Effector memory CD8-positive, alpha-beta T cell (primary cell): ENCODE results near the gene COL4A4.

ENCODE experiments used
- ATAC-seq: fragments of 150-1000 bp; cut with Tn5 transposase; replicated peaks from 2 replicates; pipeline ENCODE4 v1.10.0; 2021; ENCODE audit warnings: mild to moderate bottlenecking, moderate library complexity
- DNase-seq, 3 experiments: peaks; one replicate each; pipeline ENCODE4 v3.0.0; 2021
- H3K27ac Mint-ChIP-seq, 2 donors: one replicate each; pipeline ENCODE4 v1.8.0; 2022; ENCODE audit warnings: mild to moderate bottlenecking in 2 of 2, mixed read lengths in 2 of 2, moderate library complexity in 2 of 2
- H3K27me3 Mint-ChIP-seq, 2 donors: one replicate each; pipeline ENCODE4 v1.8.0; 2022; ENCODE audit warnings: mixed read lengths in 2 of 2
- H3K36me3 Mint-ChIP-seq: one replicate; pipeline ENCODE4 v1.8.0; 2022; ENCODE audit warnings: mild to moderate bottlenecking, moderate library complexity, mixed read lengths; ENCODE audit not compliant: insufficient read depth
- H3K4me1 Mint-ChIP-seq, 2 donors: one replicate each; pipeline ENCODE4 v1.8.0; 2022; ENCODE audit warnings: low read depth in 2 of 2, mixed read lengths in 2 of 2
- H3K4me3 Mint-ChIP-seq, 2 donors: one replicate each; pipeline ENCODE4 v1.8.0; 2022; ENCODE audit warnings: mild to moderate bottlenecking in 2 of 2, mixed read lengths in 2 of 2, moderate library complexity in 2 of 2
- H3K9me3 Mint-ChIP-seq, 2 donors: one replicate each; pipeline ENCODE4 v1.8.0; 2022; ENCODE audit warnings: mixed read lengths in 2 of 2

Gene COL4A4

GRCh38 chr2:227058888-227059399, 105.1 kb downstream of the COL4A4 start:
- Mint-ChIP-seq H3K4me1 (no peaks in the 10 kb centered on the region), H3K36me3 (peaks cover 7% of the 10 kb centered on the region), H3K27me3 (peaks cover 16 to 23% of the 10 kb centered on the region in 2 donors), H3K4me3 (no peak overlapping the region), H3K27ac (no peak overlapping the region), H3K9me3 (no peaks in the 10 kb centered on the region)
- ATAC-seq, result no peak
- no peak for DNase-seq

GRCh38 chr2:227057743-227058447, 106.1 kb downstream of the COL4A4 start:
- Mint-ChIP-seq H3K27ac (no peak overlapping the region), H3K9me3 (no peaks in the 10 kb centered on the region), H3K4me3 (no peak overlapping the region), H3K36me3 (peaks cover 7% of the 10 kb centered on the region), H3K27me3 (peaks cover 16 to 25% of the 10 kb centered on the region in 2 donors), H3K4me1 (no peaks in the 10 kb centered on the region)
- ATAC-seq (no peak), DNase-seq (no peak)

GRCh38 chr2:227057060-227057459, 106.9 kb downstream of the COL4A4 start:
- Mint-ChIP-seq H3K27ac (no peak overlapping the region), H3K36me3 (peaks cover 7% of the 10 kb centered on the region), H3K4me1 (no peaks in the 10 kb centered on the region), H3K27me3 (peaks cover 16 to 32% of the 10 kb centered on the region in 2 donors), H3K9me3 (no peaks in the 10 kb centered on the region), H3K4me3 (no peak overlapping the region)
- DNase-seq (no peak), ATAC-seq (no peak)

- Mint-ChIP-seq H3K27me3 (peaks cover 0 to 21% of the 10 kb centered on the region in 2 donors), H3K27ac (no peak overlapping the region), H3K36me3 (peaks cover 7% of the 10 kb centered on the region), H3K4me3 (no peak overlapping the region), H3K9me3 (no peaks in the 10 kb centered on the region), H3K4me1 (no peaks in the 10 kb centered on the region)
- ATAC-seq, result no peak
- no peak for DNase-seq
Measured at GRCh38 chr2:227054006-227054405, 110.0 kb downstream of the COL4A4 start.

GRCh38 chr2:227052879-227053278, 111.1 kb downstream of the COL4A4 start:
- ATAC-seq (no peak), DNase-seq (no peak)
- no peaks in the 10 kb centered on the region for H3K4me1 Mint-ChIP-seq
- no peaks in the 10 kb centered on the region for H3K9me3 Mint-ChIP-seq
- H3K27me3 Mint-ChIP-seq, result peaks cover 0 to 9% of the 10 kb centered on the region in 2 donors
- H3K4me3 Mint-ChIP-seq, result no peak overlapping the region
- peaks cover 7% of the 10 kb centered on the region for H3K36me3 Mint-ChIP-seq
- no peak overlapping the region for H3K27ac Mint-ChIP-seq

- Mint-ChIP-seq H3K4me3 (no peak overlapping the region), H3K27me3 (peaks cover 6 to 15% of the 10 kb centered on the region in 2 donors), H3K4me1 (no peaks in the 10 kb centered on the region), H3K9me3 (no peaks in the 10 kb centered on the region), H3K36me3 (no peaks in the 10 kb centered on the region), H3K27ac (no peak overlapping the region)
- no peak for DNase-seq
- ATAC-seq, result no peak
Measured at GRCh38 chr2:227043981-227044380, 120.0 kb downstream of the COL4A4 start.

GRCh38 chr2:227038550-227039189, 125.3 kb downstream of the COL4A4 start:
- DNase-seq (no peak), ATAC-seq (no peak)
- peaks cover 36 to 42% of the 10 kb centered on the region in 2 donors for H3K27me3 Mint-ChIP-seq
- no peak overlapping the region for H3K27ac Mint-ChIP-seq
- no peaks in the 10 kb centered on the region for H3K9me3 Mint-ChIP-seq
- no peaks in the 10 kb centered on the region for H3K36me3 Mint-ChIP-seq
- H3K4me1 Mint-ChIP-seq, result no peaks in the 10 kb centered on the region
- no peak overlapping the region for H3K4me3 Mint-ChIP-seq

GRCh38 chr2:227036527-227036926, 127.5 kb downstream of the COL4A4 start:
- Mint-ChIP-seq H3K4me1 (peaks cover 0 to 6% of the 10 kb centered on the region in 2 donors), H3K27me3 (peaks cover 30 to 42% of the 10 kb centered on the region in 2 donors), H3K9me3 (no peaks in the 10 kb centered on the region), H3K27ac (no peak overlapping the region), H3K4me3 (no peak overlapping the region), H3K36me3 (no peaks in the 10 kb centered on the region)
- ATAC-seq (no peak), DNase-seq (no peak)

GRCh38 chr2:227035711-227036367, 128.2 kb downstream of the COL4A4 start:
- ATAC-seq, result no peak
- H3K4me1 Mint-ChIP-seq, result peaks cover 0 to 6% of the 10 kb centered on the region in 2 donors
- no peak overlapping the region for H3K4me3 Mint-ChIP-seq
- no peaks in the 10 kb centered on the region for H3K9me3 Mint-ChIP-seq
- no peaks in the 10 kb centered on the region for H3K36me3 Mint-ChIP-seq
- peaks cover 30 to 37% of the 10 kb centered on the region in 2 donors for H3K27me3 Mint-ChIP-seq
- no peak overlapping the region for H3K27ac Mint-ChIP-seq
- no peak for DNase-seq

GRCh38 chr2:227033471-227034148, 130.4 kb downstream of the COL4A4 start:
- ATAC-seq (no peak), DNase-seq (no peak)
- H3K9me3 Mint-ChIP-seq, result no peaks in the 10 kb centered on the region
- no peak overlapping the region for H3K27ac Mint-ChIP-seq
- H3K36me3 Mint-ChIP-seq, result no peaks in the 10 kb centered on the region
- no peak overlapping the region for H3K4me3 Mint-ChIP-seq
- peaks cover 23 to 31% of the 10 kb centered on the region in 2 donors for H3K27me3 Mint-ChIP-seq
- H3K4me1 Mint-ChIP-seq, result peaks cover 0 to 6% of the 10 kb centered on the region in 2 donors

- Mint-ChIP-seq H3K27me3 (peaks cover 13 to 20% of the 10 kb centered on the region in 2 donors), H3K4me3 (no peak overlapping the region), H3K9me3 (no peaks in the 10 kb centered on the region), H3K4me1 (peaks cover 0 to 6% of the 10 kb centered on the region in 2 donors), H3K27ac (no peak overlapping the region), H3K36me3 (peaks cover 4% of the 10 kb centered on the region)
- ATAC-seq (peak; percentile 60), DNase-seq (no peak)
Measured at GRCh38 chr2:227031379-227031778, 132.6 kb downstream of the COL4A4 start.

- peaks cover 7 to 15% of the 10 kb centered on the region in 2 donors for H3K27me3 Mint-ChIP-seq
- H3K27ac Mint-ChIP-seq, result no peak overlapping the region
- no peak for ATAC-seq
- H3K4me3 Mint-ChIP-seq, result no peak overlapping the region
- no peak for DNase-seq
- peaks cover 4% of the 10 kb centered on the region for H3K36me3 Mint-ChIP-seq
- peaks cover 0 to 6% of the 10 kb centered on the region in 2 donors for H3K4me1 Mint-ChIP-seq
- H3K9me3 Mint-ChIP-seq, result no peaks in the 10 kb centered on the region
Measured at GRCh38 chr2:227030789-227031188, 133.2 kb downstream of the COL4A4 start.

GRCh38 chr2:227029426-227030105, 134.4 kb downstream of the COL4A4 start:
- DNase-seq (no peak), ATAC-seq (no peak)
- peaks cover 4% of the 10 kb centered on the region for H3K36me3 Mint-ChIP-seq
- H3K27ac Mint-ChIP-seq, result no peak overlapping the region
- H3K4me1 Mint-ChIP-seq, result peaks cover 0 to 6% of the 10 kb centered on the region in 2 donors
- H3K4me3 Mint-ChIP-seq, result no peak overlapping the region
- no peaks in the 10 kb centered on the region for H3K9me3 Mint-ChIP-seq
- H3K27me3 Mint-ChIP-seq, result peaks cover 6 to 13% of the 10 kb centered on the region in 2 donors
